Amniotic epithelial cell (primary cell): ENCODE data around the gene TBC1D22B.
A peak's percentile ranks its signal among the peaks of the same experiment; 100 is the strongest.

Experiments
- DNase-seq: peaks from one replicate; pipeline ENCODE4 v3.0.0-alpha.2; 2010; ENCODE audit warnings: low read depth

Gene TBC1D22B

GRCh38 chr6:37257634-37258404 lies at the start of gene TBC1D22B, which contains the start of gene TMEM217:
Gene TBC1D22B (plus strand): TSS chr6:37257772. CDS start chr6:37257918, 146 bp downstream.
Gene TMEM217 (minus strand): TSS chr6:37258144. CDS start chr6:37219030, 39,114 bp downstream.
- DNase-seq: peak; percentile 93

- peak; percentile 75 for DNase-seq
Measured at GRCh38 chr6:37207903-37208456, 49.6 kb upstream of the TBC1D22B start.

DNA sequence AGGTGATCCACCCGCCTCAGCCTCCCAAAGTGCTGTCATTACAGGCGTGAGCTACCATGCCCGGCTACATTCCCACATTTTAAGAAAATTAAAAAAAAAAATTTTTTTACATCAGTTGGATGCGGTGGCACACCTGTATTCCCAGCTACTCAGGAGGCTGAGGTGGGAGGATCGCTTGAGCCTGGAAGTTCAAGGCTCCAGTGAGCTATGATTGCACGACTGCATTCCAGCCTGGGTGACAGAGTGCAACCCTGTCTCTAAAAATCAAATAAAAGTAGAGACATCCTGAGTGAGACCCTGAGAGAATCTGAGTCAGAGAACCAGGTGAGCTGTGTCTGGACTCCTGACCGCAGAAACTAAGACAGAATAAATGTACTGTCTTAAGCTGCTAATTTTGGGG lies 48.8 kb upstream of the TBC1D22B start:
- DNase-seq: no peak

- no peak for DNase-seq
Measured at GRCh38 chr6:37209461-37210205, 47.9 kb upstream of the TBC1D22B start.

DNA sequence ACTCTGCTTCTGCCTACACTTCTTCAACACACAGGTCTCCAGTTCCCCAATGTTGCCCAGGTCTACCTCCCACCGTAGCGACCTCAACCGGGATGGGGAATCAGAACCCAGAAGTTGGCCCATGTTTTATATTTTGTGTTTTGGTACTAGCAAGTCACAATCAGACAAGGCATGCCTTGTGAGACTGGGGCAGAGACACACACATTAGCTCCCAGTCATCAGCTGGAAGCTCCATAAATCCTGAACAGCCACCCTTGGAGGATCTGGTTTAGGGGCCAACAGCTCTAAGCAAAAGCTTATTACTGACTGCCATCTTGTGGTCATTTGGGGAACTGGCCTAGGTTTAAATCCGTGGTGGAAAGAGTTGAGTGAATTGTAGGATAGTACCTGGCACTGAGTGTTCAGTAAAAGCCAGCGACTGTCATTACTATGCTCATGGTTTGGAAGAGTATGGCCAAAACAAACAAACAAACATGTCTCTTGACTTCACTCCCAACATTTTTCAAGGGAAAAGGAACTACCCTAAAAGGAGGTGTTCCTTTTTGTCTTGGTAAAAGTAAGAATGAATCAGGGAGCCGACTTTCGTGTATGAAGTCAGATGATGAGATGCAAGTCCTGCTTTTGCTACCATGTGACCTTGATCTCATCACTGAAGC lies 47.1 kb upstream of the TBC1D22B start:
- DNase-seq: peak; percentile 79

DNA sequence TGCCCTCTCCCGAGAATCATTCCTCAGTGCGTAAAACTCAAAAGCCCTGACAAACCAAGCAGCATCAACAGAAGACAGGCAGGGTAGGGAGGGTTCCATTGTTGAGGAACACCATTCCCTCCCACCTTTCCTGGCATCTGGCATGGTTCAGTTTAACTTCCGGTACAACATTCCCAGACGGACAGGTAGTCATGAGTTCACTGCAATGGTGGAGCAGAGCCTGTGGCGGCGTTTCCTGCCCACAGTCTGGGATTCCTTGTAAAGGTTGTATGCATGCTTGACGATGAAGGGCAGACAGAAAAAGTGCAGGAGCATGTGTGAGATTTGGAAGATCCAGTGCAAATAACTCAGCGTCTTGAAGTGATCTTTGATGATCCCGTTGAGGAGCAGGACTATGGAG lies 45.3 kb upstream of the TBC1D22B start:
- DNase-seq: no peak

GRCh38 chr6:37218061-37218460 lies 39.5 kb upstream of the TBC1D22B start:
- DNase-seq: no peak

GRCh38 chr6:37218511-37218910 lies 39.1 kb upstream of the TBC1D22B start:
- no peak for DNase-seq

DNA sequence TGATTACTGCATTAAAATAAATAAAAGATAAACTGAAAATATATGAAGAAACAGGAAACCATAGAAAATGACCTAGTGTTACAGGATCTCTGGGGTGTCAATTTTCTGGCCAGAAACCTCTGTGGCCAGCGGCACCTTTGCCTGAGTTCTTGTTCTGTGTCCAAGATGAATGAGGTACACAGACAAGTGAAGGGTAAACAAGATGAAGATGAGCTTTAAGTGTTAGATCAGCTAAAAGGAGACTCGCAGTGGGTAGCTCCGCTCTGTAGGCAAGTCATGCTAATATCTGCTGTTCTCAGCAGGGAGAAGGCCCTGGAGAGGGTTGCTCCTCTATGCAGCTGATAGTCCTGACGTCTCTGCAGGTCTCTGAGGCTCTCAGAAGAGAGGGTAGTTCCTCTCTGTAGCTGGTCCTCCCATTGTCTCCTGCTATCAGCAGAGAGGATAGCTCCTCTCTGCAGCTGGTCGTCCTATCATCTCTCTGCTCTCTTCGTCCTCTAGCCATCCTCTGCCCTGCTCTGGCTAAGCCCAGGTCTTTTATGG lies 35.9 kb upstream of the TBC1D22B start:
- DNase-seq: peak; percentile 23

GRCh38 chr6:37222125-37222967 lies 35.2 kb upstream of the TBC1D22B start:
- peak; percentile 82 for DNase-seq

GRCh38 chr6:37222992-37223391 lies 34.6 kb upstream of the TBC1D22B start:
- DNase-seq: no peak

GRCh38 chr6:37225350-37226169 lies 32.0 kb upstream of the TBC1D22B start:
- DNase-seq: no peak

DNA sequence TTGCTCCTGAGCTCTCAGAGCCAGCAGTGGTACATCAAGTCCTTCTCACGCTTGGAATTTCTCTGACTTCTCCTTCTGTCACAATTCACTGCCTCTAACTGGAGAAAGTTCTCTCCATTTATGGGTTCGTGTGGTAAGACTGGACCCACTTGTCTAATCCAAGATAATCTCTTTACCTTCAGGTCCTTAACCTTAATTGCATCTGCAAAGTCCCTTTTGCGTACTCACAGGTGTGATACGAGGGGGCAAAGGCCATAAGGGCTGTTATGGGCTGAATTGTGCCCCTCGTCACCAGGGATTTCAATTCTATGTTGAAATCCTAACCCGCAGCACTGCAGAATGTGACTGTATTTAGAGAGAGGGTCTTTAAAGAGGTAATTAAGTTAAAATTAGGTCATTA lies 27.5 kb upstream of the TBC1D22B start:
- DNase-seq: no peak

- DNase-seq: no peak
Measured at GRCh38 chr6:37232430-37233017, 25.0 kb upstream of the TBC1D22B start.

DNA sequence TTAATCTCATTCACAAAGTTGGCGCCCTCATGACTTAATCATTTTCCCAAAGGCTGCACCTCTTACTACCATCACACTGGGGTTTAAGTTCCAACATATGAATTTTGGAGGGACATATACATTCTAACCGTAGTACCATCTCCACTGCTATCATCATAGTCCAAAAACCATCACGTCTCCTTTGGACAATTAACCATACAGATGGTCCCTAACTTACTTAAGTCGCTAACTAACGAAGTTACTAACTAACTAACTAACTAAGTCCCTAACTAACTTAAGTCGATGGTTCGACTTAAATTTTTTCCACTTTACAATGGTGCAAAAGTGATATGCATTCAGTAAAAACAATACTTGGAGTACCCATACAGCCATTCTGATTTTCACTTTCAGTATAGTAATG lies 24.0 kb upstream of the TBC1D22B start:
- no peak for DNase-seq

- DNase-seq: peak; percentile 12
Measured at GRCh38 chr6:37236921-37237320, 20.7 kb upstream of the TBC1D22B start.

DNA sequence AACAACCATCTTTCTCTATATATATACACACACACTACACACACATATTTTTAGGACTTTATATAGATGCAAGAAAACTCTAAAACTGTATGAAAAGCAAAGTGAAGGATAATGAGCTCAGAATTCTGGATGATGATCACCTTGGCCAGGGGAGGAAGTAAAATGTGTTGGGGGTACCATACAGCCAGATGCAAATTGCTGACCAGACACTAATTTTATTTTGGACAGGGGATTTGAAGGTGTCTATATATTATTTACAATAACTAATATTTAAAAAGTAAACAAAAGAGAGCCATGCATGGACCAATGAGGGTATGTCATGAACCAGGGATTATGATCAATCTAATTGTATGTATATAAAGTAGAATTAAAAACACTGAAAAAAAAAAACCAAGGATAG lies 19.8 kb upstream of the TBC1D22B start:
- no peak for DNase-seq

- DNase-seq: no peak
Measured at GRCh38 chr6:37238381-37238780, 19.2 kb upstream of the TBC1D22B start.

GRCh38 chr6:37239526-37239925 lies 18.0 kb upstream of the TBC1D22B start:
- DNase-seq: peak; percentile 85
